A549 (cell line): ENCODE data around the gene TSC2. TPM values are rescaled to one million over a fixed set of nuclear protein-coding genes. Genes with fewer than 3 reads are reported as not detected.
A peak's percentile ranks its signal among the peaks of the same experiment; 100 is the strongest.

Experiments
- ATAC-seq, 2 experiments: fragments of 200-7000 bp in 1 of 2; fragments of >200 bp in 1 of 2; cut with Nextera tagmentation in 1 of 2; cut with Tn5 transposase in 1 of 2; 3 replicates each; pipeline versions ENCODE4 v1.8.0 to v1.9.1; 2018 to 2020; ENCODE audit warnings: mild to moderate bottlenecking in 1 of 2, moderate library complexity in 1 of 2
- CTCF ChIA-PET: fragments of 300-600 bp; sonication (Branson Sonifier 250); formaldehyde crosslinking; extraction: SDS; loops from one replicate; lab custom pipeline; 2021; ENCODE audit warnings: antibody characterized with exemption, inconsistent platforms; lab: Yijun Ruan, JAX
- POLR2A ChIA-PET: fragments of 350-600 bp; formaldehyde crosslinking; extraction: SDS; loops from one replicate; lab custom pipeline; 2021; ENCODE audit warnings: antibody characterized with exemption, inconsistent platforms; lab: Yijun Ruan, JAX
- DNase-seq, 2 experiments: peaks; one replicate each; pipeline versions ENCODE4 v3.0.0 to v3.0.0-alpha.2; 2011 to 2016; ENCODE audit warnings: low read depth in 1 of 2, low spot score in 1 of 2
- FAIRE-seq: peaks from 2 replicates; lab custom pipeline; 2011; peaks lifted over from hg19 to GRCh38; lab: Jason Lieb, UNC
- H3K27ac ChIP-seq, 2 experiments: fragments of >200 bp; sonication (Bioruptor Twin); formaldehyde crosslinking; 3 replicates each; pipeline ENCODE4 v1.5.1; 2016 to 2017
- H3K4me1 ChIP-seq: fragments of >200 bp; sonication (Bioruptor Twin); formaldehyde crosslinking; 3 replicates; pipeline ENCODE4 v1.6.1; 2016
- H3K4me2 ChIP-seq: fragments of >200 bp; sonication (Bioruptor Twin); formaldehyde crosslinking; 3 replicates; pipeline ENCODE4 v1.6.1; 2016
- H3K4me3 ChIP-seq: fragments of >200 bp; sonication (Bioruptor Twin); formaldehyde crosslinking; 3 replicates; pipeline ENCODE4 v1.5.1; 2016
- H3K9me3 ChIP-seq: fragments of >200 bp; sonication (Bioruptor Twin); formaldehyde crosslinking; 3 replicates; pipeline ENCODE4 v1.6.1; 2016
- BHLHE40 ChIP-seq: IDR thresholded peaks from 2 replicates; pipeline ENCODE4 v1.6.1; 2012; ENCODE audit warnings: low read depth, low read length, inconsistent platforms
- CBX8 ChIP-seq: fragments of 200-600 bp; sonication (generic); IDR thresholded peaks from 2 replicates; pipeline ENCODE4 v1.6.1; 2016
- CHD4 ChIP-seq: fragments of 200-600 bp; sonication (generic); IDR thresholded peaks from 2 replicates; pipeline ENCODE4 v1.6.1; 2016; ENCODE audit warnings: antibody characterized with exemption, mild to moderate bottlenecking, borderline replicate concordance
- EHF ChIP-seq: fragments of 250-450 bp; sonication (Bioruptor Pico); IDR thresholded peaks from 2 replicates; pipeline ENCODE4 v1.5.0; 2020; ENCODE audit warnings: mild to moderate bottlenecking
- EP300 ChIP-seq, 2 experiments: fragments of >200 bp; sonication (Bioruptor Twin); formaldehyde crosslinking; IDR thresholded peaks; 2 replicates in 1 of 2; 3 replicates in 1 of 2; pipeline ENCODE4 v1.6.1; 2016 to 2017
- GATA3 ChIP-seq: IDR thresholded peaks from 2 replicates; pipeline ENCODE4 v1.6.1; 2012; ENCODE audit warnings: borderline replicate concordance
- HEYL ChIP-seq: fragments of 250-450 bp; sonication (Bioruptor Pico); IDR thresholded peaks from 2 replicates; pipeline ENCODE4 v1.8.0; 2021; ENCODE audit warnings: mild to moderate bottlenecking, moderate library complexity
- HOXA7 ChIP-seq: fragments of 250-450 bp; sonication (Bioruptor Pico); IDR thresholded peaks from 2 replicates; pipeline ENCODE4 v1.5.0; 2020; ENCODE audit warnings: mild to moderate bottlenecking, moderate library complexity
- HOXB13 ChIP-seq: fragments of 250-450 bp; sonication (Bioruptor Pico); IDR thresholded peaks from 2 replicates; pipeline ENCODE4 v1.5.0; 2020; ENCODE audit warnings: low read depth, mild to moderate bottlenecking, moderate library complexity
- HOXB5 ChIP-seq: fragments of 250-450 bp; sonication (Bioruptor Pico); IDR thresholded peaks from 2 replicates; pipeline ENCODE4 v1.5.0; 2020; ENCODE audit warnings: mild to moderate bottlenecking, moderate library complexity
- NFE2L2 ChIP-seq: fragments of 150-350 bp; conservative IDR thresholded peaks from 2 replicates; pipeline ENCODE4 v1.6.1; 2014; ENCODE audit warnings: low read length
- NR3C1 ChIP-seq: fragments of >200 bp; sonication (Bioruptor Twin); formaldehyde crosslinking; IDR thresholded peaks from 3 replicates; pipeline ENCODE4 v1.6.1; 2017
- POLR2A ChIP-seq: IDR thresholded peaks from 2 replicates; pipeline ENCODE4 v1.6.1; 2012; ENCODE audit warnings: mild to moderate bottlenecking, low read length
- RARB ChIP-seq: fragments of 250-450 bp; sonication (Bioruptor Pico); IDR thresholded peaks from 2 replicates; pipeline ENCODE4 v1.8.0; 2021; ENCODE audit warnings: mild to moderate bottlenecking, moderate library complexity
- RFX5 ChIP-seq: fragments of 450-650 bp; IDR thresholded peaks from 2 replicates; pipeline ENCODE4 v1.7.1; 2014; ENCODE audit warnings: antibody characterized with exemption, mild to moderate bottlenecking, moderate library complexity
- SMC3 ChIP-seq: fragments of >200 bp; sonication (Bioruptor Twin); formaldehyde crosslinking; IDR thresholded peaks from 3 replicates; pipeline ENCODE4 v1.6.1; 2018; ENCODE audit warnings: inconsistent platforms
- TFCP2L1 ChIP-seq: fragments of 250-450 bp; sonication (Bioruptor Pico); IDR thresholded peaks from 2 replicates; pipeline ENCODE4 v1.5.0; 2021; ENCODE audit warnings: mild to moderate bottlenecking
- ZC3H11A ChIP-seq: fragments of 450-650 bp; IDR thresholded peaks from 2 replicates; pipeline ENCODE4 v1.6.1; 2014; ENCODE audit warnings: antibody characterized with exemption, mild to moderate bottlenecking
- WGBS: methylation state at CpG from one replicate; pipeline ENCODE4 v1.1.6; 2017; ENCODE audit errors: missing lambda C conversion rate; 5-methylcytosine and 5-hydroxymethylcytosine counted together
- polyA plus RNA-seq, 4 experiments: library from polyadenylated mRNA; depleted of rRNA in 3 of 4; stranded (reverse); fragments of >200 nt; fragmentation: RNase III in 1 of 4; extraction: RNeasy Plus Mini Kit Qiagen cat#74134 plus additional on column Dnase treatment in 1 of 4; gene quantifications; 2 replicates in 3 of 4; 3 replicates in 1 of 4; pipeline ENCODE4 v1.2.3, GENCODE V29; 2011 to 2017
- TF ChIP-seq, protein P1 (sequence below): fragments of >200 bp; sonication (Bioruptor Twin); formaldehyde crosslinking; IDR thresholded peaks from 3 replicates; pipeline ENCODE4 v1.5.1; 2016
- TF ChIP-seq, protein P2 (sequence below): fragments of 250-450 bp; sonication (Bioruptor Pico); IDR thresholded peaks from 2 replicates; pipeline ENCODE4 v1.5.0; 2021; ENCODE audit warnings: mild to moderate bottlenecking, moderate library complexity, borderline replicate concordance
- TF ChIP-seq, protein P3 (sequence below): fragments of 250-450 bp; sonication (Bioruptor Pico); IDR thresholded peaks from 2 replicates; pipeline ENCODE4 v1.5.0; 2020; ENCODE audit warnings: low read depth, mild to moderate bottlenecking, moderate library complexity
- TF ChIP-seq, protein P4 (sequence below): IDR thresholded peaks from 2 replicates; pipeline ENCODE4 v1.6.1; 2012

The TSC2 gene
- polyA plus RNA-seq, 2 of the 4 experiments (the other 2 are of a cell fraction) = 32.6 to 47.3 TPM

DNA sequence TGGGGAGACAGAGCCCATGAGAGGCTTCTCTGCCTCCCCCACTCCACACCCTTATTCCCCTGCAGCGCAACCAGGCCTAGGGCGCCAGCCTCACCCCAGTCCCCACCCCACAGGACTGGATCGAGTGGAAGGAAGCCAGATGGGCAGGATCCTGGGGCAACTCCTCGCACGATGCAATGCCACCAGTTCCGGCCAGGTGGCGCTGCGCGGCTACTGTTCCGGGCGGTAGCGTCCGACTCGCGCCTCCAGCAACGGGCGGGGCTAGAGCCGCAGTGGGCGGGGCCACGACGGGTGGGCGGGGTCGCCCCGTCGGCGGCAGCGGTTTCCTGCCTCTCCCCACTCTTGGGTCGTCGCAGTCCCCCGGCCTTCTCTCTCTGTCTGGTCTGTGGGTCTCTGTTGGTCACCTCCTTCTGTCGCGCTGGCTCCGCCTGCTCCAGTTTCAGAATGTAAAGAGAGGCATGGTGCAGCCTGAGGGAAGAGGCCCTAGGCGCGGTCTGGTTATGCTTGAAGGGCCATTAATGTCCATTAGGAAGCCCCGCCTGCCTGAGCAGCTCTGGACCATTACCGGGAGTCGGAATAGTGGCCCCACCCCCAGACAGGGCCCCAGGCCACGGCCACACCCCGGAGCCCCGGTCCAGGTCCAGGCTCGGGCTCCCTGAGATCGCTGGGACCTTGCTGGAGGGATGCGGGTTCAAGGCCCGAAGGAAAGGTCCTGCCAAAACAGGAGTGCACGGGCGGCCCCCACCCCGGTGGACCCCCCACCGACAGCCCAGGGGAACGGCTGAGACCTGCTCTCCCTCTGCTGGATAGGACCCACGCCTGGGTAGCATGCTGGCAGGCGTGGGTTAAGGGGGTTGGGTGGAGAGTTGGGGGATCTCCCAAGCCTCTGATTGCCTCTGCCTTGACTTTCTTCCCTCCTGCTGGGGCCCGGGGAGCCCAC, 24.4 kb upstream of the TSC2 start (continued):
- TF ChIP-seq, protein P1, sequence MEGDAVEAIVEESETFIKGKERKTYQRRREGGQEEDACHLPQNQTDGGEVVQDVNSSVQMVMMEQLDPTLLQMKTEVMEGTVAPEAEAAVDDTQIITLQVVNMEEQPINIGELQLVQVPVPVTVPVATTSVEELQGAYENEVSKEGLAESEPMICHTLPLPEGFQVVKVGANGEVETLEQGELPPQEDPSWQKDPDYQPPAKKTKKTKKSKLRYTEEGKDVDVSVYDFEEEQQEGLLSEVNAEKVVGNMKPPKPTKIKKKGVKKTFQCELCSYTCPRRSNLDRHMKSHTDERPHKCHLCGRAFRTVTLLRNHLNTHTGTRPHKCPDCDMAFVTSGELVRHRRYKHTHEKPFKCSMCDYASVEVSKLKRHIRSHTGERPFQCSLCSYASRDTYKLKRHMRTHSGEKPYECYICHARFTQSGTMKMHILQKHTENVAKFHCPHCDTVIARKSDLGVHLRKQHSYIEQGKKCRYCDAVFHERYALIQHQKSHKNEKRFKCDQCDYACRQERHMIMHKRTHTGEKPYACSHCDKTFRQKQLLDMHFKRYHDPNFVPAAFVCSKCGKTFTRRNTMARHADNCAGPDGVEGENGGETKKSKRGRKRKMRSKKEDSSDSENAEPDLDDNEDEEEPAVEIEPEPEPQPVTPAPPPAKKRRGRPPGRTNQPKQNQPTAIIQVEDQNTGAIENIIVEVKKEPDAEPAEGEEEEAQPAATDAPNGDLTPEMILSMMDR = peak; percentile 93
- TF ChIP-seq POLR2A (peak; percentile 61), BHLHE40 (no peak), CHD4 (no peak)

DNA sequence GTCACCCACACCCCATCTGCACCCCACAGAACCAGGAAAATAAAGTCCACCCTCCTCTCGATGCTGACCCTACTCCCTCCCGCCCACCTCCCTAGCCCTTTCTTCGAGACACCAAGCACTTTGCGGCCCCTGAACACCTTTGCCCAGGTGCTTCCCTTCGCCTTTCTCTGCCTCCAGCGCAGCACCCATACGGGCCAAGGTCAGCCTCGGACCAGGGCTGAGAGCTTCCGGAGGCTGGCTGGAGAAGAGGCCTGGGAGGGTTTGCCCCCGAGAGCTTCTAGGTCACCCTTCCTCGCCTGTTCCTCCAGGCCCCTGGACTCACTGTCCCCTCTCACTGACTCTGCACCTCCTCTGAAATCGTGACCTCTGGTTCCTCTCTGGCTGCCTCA, 23.8 kb upstream of the TSC2 start:
- CTCF ChIA-PET = interaction anchor here (0.6 to 7.8 kb wide), 18 partner anchors 8 to 198 kb away, joined by 3 to 117 read pairs (median 4); partner anchors contain the start of genes NTHL1, PKD1 and TSC2
- peaks cover 31% of the 10 kb centered on the region for H3K4me1 ChIP-seq

DNA sequence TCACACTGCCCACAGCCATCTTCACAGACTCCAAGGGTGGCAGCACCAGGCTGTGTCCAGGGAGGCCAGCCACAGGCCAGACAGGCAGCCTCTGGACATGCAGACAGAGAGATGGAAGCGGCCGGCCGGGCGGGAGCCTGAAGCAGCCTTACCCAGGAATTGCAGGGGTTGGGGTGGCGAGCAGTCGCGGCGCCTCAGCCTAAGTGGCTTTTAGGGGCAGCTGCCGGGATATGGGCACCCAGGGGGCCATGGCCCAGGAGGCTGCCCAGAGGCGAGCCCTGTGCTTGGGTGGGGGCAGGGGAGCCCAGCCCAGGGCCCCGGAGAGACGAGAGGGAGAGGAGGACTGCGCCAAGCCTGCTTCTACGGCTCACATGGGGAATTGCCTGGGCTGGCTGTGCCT, 22.5 kb upstream of the TSC2 start:
- ChIA-PET POLR2A (no interaction called here), CTCF (interaction anchor here (0.6 to 7.8 kb wide), 9 partner anchors 9 to 425 kb away, joined by 3 to 117 read pairs (median 4); partner anchors contain the start of genes ECI1 and PKD1)
- Histone ChIP-seq H3K4me3 (no peak overlapping the region), H3K9me3 (no peaks in the 10 kb centered on the region), H3K27ac (peak overlapping the region; percentile 11 to 88; a peak in 3 of 6 replicates), H3K4me2 (no peak overlapping the region), H3K4me1 (peaks cover 31% of the 10 kb centered on the region)
- DNase-seq (no peak), FAIRE-seq (no peak), ATAC-seq (no peak)
- 95% methylated on average over 7 of the region's 14 CpGs for WGBS
- TF ChIP-seq HEYL (CRISPR knock-in tag) (no peak), SMC3 (no peak)
- TF ChIP-seq, all 56 proteins: peak for 0

More for the DNA sequence above, 23.8 kb upstream of the TSC2 start:
- peak overlapping the region; percentile 92; the same call in 2 of the 3 replicates for H3K4me2 ChIP-seq
- H3K27ac ChIP-seq = peak overlapping the region; percentile 89 to 97; a peak in 5 of 6 replicates
- FAIRE-seq = no peak
- no peak for ATAC-seq
- POLR2A ChIA-PET = interaction anchor here (2.7 kb wide), 1 partner anchor 131 kb away, joined by 19 read pairs; the partner anchor contains the start of gene TRAF7
- no peaks in the 10 kb centered on the region for H3K9me3 ChIP-seq
- no peak for DNase-seq
- 91% methylated on average over 12 of the region's 12 CpGs for WGBS
- TF ChIP-seq HOXB5 (CRISPR knock-in tag) (no peak), HOXA7 (CRISPR knock-in tag) (no peak), ZC3H11A (no peak), NR3C1 (no peak), RARB (no peak), EP300 (IDR thresholded peaks at IDR 0.05) (no peak), BHLHE40 (no peak), CBX8 (no peak), HEYL (CRISPR knock-in tag) (no peak), HOXB13 (CRISPR knock-in tag) (no peak), NFE2L2 (no peak), GATA3 (no peak), RFX5 (no peak), TFCP2L1 (CRISPR knock-in tag) (no peak), EHF (CRISPR knock-in tag) (no peak), CHD4 (no peak)
- TF ChIP-seq, protein P2, sequence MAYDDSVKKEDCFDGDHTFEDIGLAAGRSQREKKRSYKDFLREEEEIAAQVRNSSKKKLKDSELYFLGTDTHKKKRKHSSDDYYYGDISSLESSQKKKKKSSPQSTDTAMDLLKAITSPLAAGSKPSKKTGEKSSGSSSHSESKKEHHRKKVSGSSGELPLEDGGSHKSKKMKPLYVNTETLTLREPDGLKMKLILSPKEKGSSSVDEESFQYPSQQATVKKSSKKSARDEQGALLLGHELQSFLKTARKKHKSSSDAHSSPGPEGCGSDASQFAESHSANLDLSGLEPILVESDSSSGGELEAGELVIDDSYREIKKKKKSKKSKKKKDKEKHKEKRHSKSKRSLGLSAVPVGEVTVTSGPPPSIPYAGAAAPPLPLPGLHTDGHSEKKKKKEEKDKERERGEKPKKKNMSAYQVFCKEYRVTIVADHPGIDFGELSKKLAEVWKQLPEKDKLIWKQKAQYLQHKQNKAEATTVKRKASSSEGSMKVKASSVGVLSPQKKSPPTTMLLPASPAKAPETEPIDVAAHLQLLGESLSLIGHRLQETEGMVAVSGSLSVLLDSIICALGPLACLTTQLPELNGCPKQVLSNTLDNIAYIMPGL (CRISPR knock-in tag) = no peak
- TF ChIP-seq, protein P3, sequence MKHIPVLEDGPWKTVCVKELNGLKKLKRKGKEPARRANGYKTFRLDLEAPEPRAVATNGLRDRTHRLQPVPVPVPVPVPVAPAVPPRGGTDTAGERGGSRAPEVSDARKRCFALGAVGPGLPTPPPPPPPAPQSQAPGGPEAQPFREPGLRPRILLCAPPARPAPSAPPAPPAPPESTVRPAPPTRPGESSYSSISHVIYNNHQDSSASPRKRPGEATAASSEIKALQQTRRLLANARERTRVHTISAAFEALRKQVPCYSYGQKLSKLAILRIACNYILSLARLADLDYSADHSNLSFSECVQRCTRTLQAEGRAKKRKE = no peak
- TF ChIP-seq, protein P4, sequence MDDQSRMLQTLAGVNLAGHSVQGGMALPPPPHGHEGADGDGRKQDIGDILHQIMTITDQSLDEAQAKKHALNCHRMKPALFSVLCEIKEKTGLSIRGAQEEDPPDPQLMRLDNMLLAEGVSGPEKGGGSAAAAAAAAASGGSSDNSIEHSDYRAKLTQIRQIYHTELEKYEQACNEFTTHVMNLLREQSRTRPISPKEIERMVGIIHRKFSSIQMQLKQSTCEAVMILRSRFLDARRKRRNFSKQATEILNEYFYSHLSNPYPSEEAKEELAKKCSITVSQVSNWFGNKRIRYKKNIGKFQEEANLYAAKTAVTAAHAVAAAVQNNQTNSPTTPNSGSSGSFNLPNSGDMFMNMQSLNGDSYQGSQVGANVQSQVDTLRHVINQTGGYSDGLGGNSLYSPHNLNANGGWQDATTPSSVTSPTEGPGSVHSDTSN = no peak
- H3K4me3 ChIP-seq = no peak overlapping the region
